LNCaP clone FGC (cell line): ENCODE measurements around the gene DNPH1.

ENCODE experiments used
- DNase-seq: peaks from one replicate; pipeline ENCODE4 v3.0.0-alpha.2; 2011; ENCODE audit warnings: low read depth
- H3K4me3 ChIP-seq: 2 replicates; pipeline ENCODE4 v1.5.1; 2011; ENCODE audit warnings: mild to moderate bottlenecking, low read depth, low read length, control low read depth
- CTCF ChIP-seq: IDR thresholded peaks from 2 replicates; pipeline ENCODE4 v1.5.1; 2012; ENCODE audit warnings: mild to moderate bottlenecking; ENCODE audit not compliant: control insufficient read depth, insufficient read depth; ENCODE audit errors: extremely low read depth

DNPH1 gene

DNA sequence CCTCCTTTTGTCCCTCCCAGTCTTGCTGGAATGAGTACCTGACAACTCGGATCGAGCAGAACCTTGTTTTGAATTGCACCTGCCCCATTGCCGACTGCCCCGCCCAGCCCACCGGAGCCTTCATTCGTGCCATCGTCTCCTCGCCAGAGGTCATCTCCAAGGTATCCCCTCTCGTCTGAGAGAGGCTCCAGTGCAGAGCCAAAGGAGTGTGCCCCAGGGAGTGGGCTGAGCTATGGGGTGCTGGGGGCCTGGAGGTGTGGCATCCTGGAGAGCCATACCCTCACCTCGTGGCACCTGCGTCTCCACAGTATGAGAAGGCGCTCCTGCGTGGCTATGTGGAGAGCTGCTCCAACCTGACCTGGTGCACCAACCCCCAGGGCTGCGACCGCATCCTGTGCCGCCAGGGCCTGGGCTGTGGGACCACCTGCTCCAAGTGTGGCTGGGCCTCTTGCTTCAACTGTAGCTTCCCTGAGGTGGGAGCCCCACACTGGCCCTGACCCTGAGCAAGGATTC is 8.8 kb downstream of the DNPH1 start:
- DNase-seq: no peak
- no peak overlapping the region for H3K4me3 ChIP-seq
- TF ChIP-seq CTCF: no peak

GRCh38 chr6:43219814-43220213 is 9.5 kb downstream of the DNPH1 start:
- no peak overlapping the region for H3K4me3 ChIP-seq
- TF ChIP-seq CTCF: no peak
- DNase-seq: no peak

- DNase-seq: no peak
- no peak overlapping the region for H3K4me3 ChIP-seq
- TF ChIP-seq CTCF: no peak
Measured at GRCh38 chr6:43219119-43219518, 10.2 kb downstream of the DNPH1 start.

DNA sequence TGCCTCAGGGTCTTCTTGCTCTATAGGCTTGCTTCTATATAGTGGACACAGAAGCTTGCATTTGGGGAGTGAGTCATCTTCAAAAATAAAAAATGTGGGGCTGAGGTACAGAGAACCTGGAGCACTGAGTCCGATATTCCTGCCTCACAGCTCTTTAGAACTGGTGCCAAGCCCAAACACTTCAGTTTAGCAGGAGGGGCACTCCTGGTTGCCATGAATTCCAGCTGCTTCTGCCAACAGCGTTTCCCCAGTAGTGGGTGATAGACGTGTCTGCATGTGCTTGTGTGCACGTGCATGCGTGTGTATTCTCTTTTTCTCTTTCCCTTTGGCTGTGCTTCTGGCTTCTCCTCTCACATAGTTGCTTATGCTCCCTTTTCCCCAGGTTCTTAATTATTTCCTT is 11.9 kb downstream of the DNPH1 start:
- no peak for TF ChIP-seq CTCF

DNA sequence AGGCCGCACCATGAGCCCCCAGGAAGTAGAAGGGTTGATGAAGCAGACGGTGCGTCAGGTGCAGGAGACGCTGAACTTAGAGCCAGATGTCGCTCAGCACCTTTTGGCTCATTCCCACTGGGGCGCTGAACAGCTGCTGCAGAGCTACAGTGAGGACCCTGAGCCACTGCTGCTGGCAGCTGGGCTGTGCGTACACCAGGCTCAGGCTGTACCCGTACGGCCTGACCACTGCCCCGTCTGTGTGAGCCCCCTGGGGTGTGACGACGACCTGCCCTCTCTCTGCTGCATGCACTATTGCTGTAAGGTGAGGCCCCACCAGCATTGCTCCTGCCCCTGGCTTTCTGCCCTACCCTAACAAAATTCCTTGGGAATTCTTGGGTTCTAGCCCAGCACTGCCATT is 13.1 kb downstream of the DNPH1 start:
- no peak for TF ChIP-seq CTCF
- no peak for DNase-seq
- H3K4me3 ChIP-seq: no peak overlapping the region

More for the DNA sequence above, 11.9 kb downstream of the DNPH1 start:
- no peak for DNase-seq
- H3K4me3 ChIP-seq: no peak overlapping the region

- no peak for DNase-seq
- no peak for TF ChIP-seq CTCF
- no peak overlapping the region for H3K4me3 ChIP-seq
Measured at GRCh38 chr6:43215066-43215465, 14.2 kb downstream of the DNPH1 start.

GRCh38 chr6:43213431-43213830 is 15.8 kb downstream of the DNPH1 start:
- no peak for DNase-seq
- no peak for TF ChIP-seq CTCF
- H3K4me3 ChIP-seq: no peak overlapping the region
